Measurements from ENCODE around the gene TPRX1.

The TPRX1 gene

GRCh38 chr19:47824396-47824795, 20.0 kb upstream of the TPRX1 start:
- Histone ChIP-seq H3K4me1 (ENCODE audit: control insufficient read depth, insufficient read depth, low read length) (no peaks in the 10 kb centered on the region), H3K9me3 (ENCODE audit: control insufficient read depth, insufficient read depth, low read depth, low read length) (no peaks in the 10 kb centered on the region), H3K36me3 (ENCODE audit: control insufficient read depth in 2 of 2, insufficient read depth in 1 of 2, low read length in 2 of 2) (no peaks in the 10 kb centered on the region), H3K27ac (ENCODE audit: extremely low read depth, low read depth, low read length) (no peak overlapping the region), H3K4me3 (ENCODE audit: low read depth, low read length) (no peak overlapping the region)
- TF ChIP-seq ZNF530 (tag by site-specific recombination; IDR thresholded peaks at IDR 0.05; ENCODE audit: low read depth): no peak
- TF ChIP-seq ZSCAN23 (tag by site-specific recombination; IDR thresholded peaks at IDR 0.05): no peak
- TF ChIP-seq, protein P1, sequence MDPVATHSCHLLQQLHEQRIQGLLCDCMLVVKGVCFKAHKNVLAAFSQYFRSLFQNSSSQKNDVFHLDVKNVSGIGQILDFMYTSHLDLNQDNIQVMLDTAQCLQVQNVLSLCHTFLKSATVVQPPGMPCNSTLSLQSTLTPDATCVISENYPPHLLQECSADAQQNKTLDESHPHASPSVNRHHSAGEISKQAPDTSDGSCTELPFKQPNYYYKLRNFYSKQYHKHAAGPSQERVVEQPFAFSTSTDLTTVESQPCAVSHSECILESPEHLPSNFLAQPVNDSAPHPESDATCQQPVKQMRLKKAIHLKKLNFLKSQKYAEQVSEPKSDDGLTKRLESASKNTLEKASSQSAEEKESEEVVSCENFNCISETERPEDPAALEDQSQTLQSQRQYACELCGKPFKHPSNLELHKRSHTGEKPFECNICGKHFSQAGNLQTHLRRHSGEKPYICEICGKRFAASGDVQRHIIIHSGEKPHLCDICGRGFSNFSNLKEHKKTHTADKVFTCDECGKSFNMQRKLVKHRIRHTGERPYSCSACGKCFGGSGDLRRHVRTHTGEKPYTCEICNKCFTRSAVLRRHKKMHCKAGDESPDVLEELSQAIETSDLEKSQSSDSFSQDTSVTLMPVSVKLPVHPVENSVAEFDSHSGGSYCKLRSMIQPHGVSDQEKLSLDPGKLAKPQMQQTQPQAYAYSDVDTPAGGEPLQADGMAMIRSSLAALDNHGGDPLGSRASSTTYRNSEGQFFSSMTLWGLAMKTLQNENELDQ (tag by site-specific recombination; IDR thresholded peaks at IDR 0.05; ENCODE audit: low read depth): no peak
- no peak for TF ChIP-seq ZNF223 (tag by site-specific recombination; IDR thresholded peaks at IDR 0.05)
- TF ChIP-seq, protein P2, sequence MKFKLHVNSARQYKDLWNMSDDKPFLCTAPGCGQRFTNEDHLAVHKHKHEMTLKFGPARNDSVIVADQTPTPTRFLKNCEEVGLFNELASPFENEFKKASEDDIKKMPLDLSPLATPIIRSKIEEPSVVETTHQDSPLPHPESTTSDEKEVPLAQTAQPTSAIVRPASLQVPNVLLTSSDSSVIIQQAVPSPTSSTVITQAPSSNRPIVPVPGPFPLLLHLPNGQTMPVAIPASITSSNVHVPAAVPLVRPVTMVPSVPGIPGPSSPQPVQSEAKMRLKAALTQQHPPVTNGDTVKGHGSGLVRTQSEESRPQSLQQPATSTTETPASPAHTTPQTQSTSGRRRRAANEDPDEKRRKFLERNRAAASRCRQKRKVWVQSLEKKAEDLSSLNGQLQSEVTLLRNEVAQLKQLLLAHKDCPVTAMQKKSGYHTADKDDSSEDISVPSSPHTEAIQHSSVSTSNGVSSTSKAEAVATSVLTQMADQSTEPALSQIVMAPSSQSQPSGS (tag by site-specific recombination; IDR thresholded peaks at IDR 0.05; ENCODE audit: low read depth): no peak
- no peak for TF ChIP-seq ZNF280C (tag by site-specific recombination; IDR thresholded peaks at IDR 0.05)
- peak; percentile 54; the same call in 1 of the 2 replicates for TF ChIP-seq GLIS1 (tag by site-specific recombination; IDR thresholded peaks at IDR 0.05)
- no peak for TF ChIP-seq PRDM1 (tag by site-specific recombination; IDR thresholded peaks at IDR 0.05)
- ChIA-PET POLR2A (no interaction called here), CTCF (interaction anchor here (1.4 to 3.2 kb wide), 2 partner anchors 10 to 25 kb away, joined by 3 to 10 read pairs; no protein-coding TSS in a partner anchor)

- Histone ChIP-seq H3K36me3 (ENCODE audit: control insufficient read depth in 2 of 2, insufficient read depth in 1 of 2, low read length in 2 of 2) (no peaks in the 10 kb centered on the region), H3K27ac (ENCODE audit: extremely low read depth, low read depth, low read length) (no peak within 1 kb of the TSS), H3K4me1 (ENCODE audit: control insufficient read depth, insufficient read depth, low read length) (no peaks in the 10 kb centered on the region), H3K4me3 (ENCODE audit: low read depth, low read length) (no peak within 1 kb of the TSS), H3K9me3 (ENCODE audit: control insufficient read depth, insufficient read depth, low read depth, low read length) (no peaks in the 10 kb centered on the region)
- ChIA-PET POLR2A (no interaction called here), CTCF (interaction anchor here (0.5 to 2.6 kb wide), 3 partner anchors 42 to 279 kb away, joined by 3 to 16 read pairs (median 3); no protein-coding TSS in a partner anchor)
- TF ChIP-seq ZSCAN30 (tag by site-specific recombination; IDR thresholded peaks at IDR 0.05): no peak
- TF ChIP-seq ZNF398 (tag by site-specific recombination; IDR thresholded peaks at IDR 0.05): 0 out of 2 replicates have a peak, but pooled peaks have one; percentile 16
These were observed 17.2 kb upstream of the TPRX1 start, which contains the start of gene CRX for GRCh38 chr19:47821460-47822020. Gene CRX, plus strand, starts transcription at chr19:47821937. Its CDS starts 12,507 bp downstream, at chr19:47834444.

- Histone ChIP-seq H3K9me3 (ENCODE audit: control insufficient read depth, insufficient read depth, low read depth, low read length) (no peaks in the 10 kb centered on the region), H3K27ac (ENCODE audit: extremely low read depth, low read depth, low read length) (no peak overlapping the region), H3K4me1 (ENCODE audit: control insufficient read depth, insufficient read depth, low read length) (no peaks in the 10 kb centered on the region), H3K36me3 (ENCODE audit: control insufficient read depth in 2 of 2, insufficient read depth in 1 of 2, low read length in 2 of 2) (no peaks in the 10 kb centered on the region), H3K4me3 (ENCODE audit: low read depth, low read length) (no peak overlapping the region)
- POLR2A ChIA-PET: no interaction called here
- CTCF ChIA-PET: interaction anchor here (0.9 to 2.6 kb wide), 4 partner anchors 20 to 76 kb away, joined by 3 to 16 read pairs (median 4); no protein-coding TSS in a partner anchor
- TF ChIP-seq ZNF514 (tag by site-specific recombination; IDR thresholded peaks at IDR 0.05) (no peak), ZBTB17 (tag by site-specific recombination; IDR thresholded peaks at IDR 0.05) (peak; percentile 60; the same call in 1 of the 2 replicates), ZNF366 (tag by site-specific recombination; conservative IDR thresholded peaks at IDR 0.05) (peak; percentile 46; the same call in 1 of the 2 replicates), ZNF530 (tag by site-specific recombination; IDR thresholded peaks at IDR 0.05; ENCODE audit: low read depth) (no peak), ZNF157 (tag by site-specific recombination; IDR thresholded peaks at IDR 0.05) (no peak), ZNF596 (tag by site-specific recombination; IDR thresholded peaks at IDR 0.05) (peak; percentile 30; the same call in 1 of the 2 replicates), ZNF132 (tag by site-specific recombination; IDR thresholded peaks at IDR 0.05; ENCODE audit: borderline replicate concordance) (no peak), PRDM1 (tag by site-specific recombination; IDR thresholded peaks at IDR 0.05) (0 out of 2 replicates have a peak, but pooled peaks have one; percentile 27), ZNF202 (tag by site-specific recombination; IDR thresholded peaks at IDR 0.05; ENCODE audit: borderline replicate concordance) (no peak), ZBTB1 (tag by site-specific recombination; IDR thresholded peaks at IDR 0.05) (no peak), GLI4 (tag by site-specific recombination; IDR thresholded peaks at IDR 0.05) (no peak), ZNF138 (tag by site-specific recombination; IDR thresholded peaks at IDR 0.05; ENCODE audit: borderline replicate concordance) (no peak), ZNF433 (tag by site-specific recombination; IDR thresholded peaks at IDR 0.05; ENCODE audit: low read depth) (no peak), TRIM28 (IDR thresholded peaks at IDR 0.05; ENCODE audit: borderline replicate concordance, low read length) (no peak), ZFP41 (tag by site-specific recombination; IDR thresholded peaks at IDR 0.05; ENCODE audit: borderline replicate concordance) (no peak)
These were observed 16.1 kb upstream of the TPRX1 start for GRCh38 chr19:47820410-47820809.
